NCI-H1417 (cell line): ENCODE measurements around the gene MAP3K14.
A peak's percentile ranks its signal among the peaks of the same experiment; 100 is the strongest.
"Not testable (repeated sequence)": the region's sequence is repeated elsewhere in the genome, so short reads cannot be mapped to it uniquely, and the experiment has no call there.

Source experiments
- DNase-seq, 3 experiments: peaks; one replicate each; lab custom pipeline; 2025; lab: John Stamatoyannopoulos, UW

The MAP3K14 gene

GRCh38 chr17:45258981-45259380 lies 57.8 kb downstream of the MAP3K14 start:
- no peak for DNase-seq

GRCh38 chr17:45257115-45257514 lies 59.7 kb downstream of the MAP3K14 start:
- no peak for DNase-seq

- DNase-seq, result no peak
Observed at GRCh38 chr17:45256114-45256966, 60.5 kb downstream of the MAP3K14 start.

- DNase-seq, result no peak
Observed at GRCh38 chr17:45255358-45255757, 61.5 kb downstream of the MAP3K14 start.

- no peak for DNase-seq
Observed at GRCh38 chr17:45253879-45254278, 62.9 kb downstream of the MAP3K14 start.

- DNase-seq, result not testable (repeated sequence)
Observed at GRCh38 chr17:45253237-45253636, 63.6 kb downstream of the MAP3K14 start.

GRCh38 chr17:45251931-45252330 lies 64.9 kb downstream of the MAP3K14 start:
- DNase-seq, result no peak

GRCh38 chr17:45248132-45248957 lies 68.5 kb downstream of the MAP3K14 start:
- peak in 2 of 3 experiments; percentile 44 to 77 for DNase-seq

GRCh38 chr17:45247429-45248131 lies 69.2 kb downstream of the MAP3K14 start:
- peak; percentile 96 to 97 (median 97) for DNase-seq

GRCh38 chr17:45246861-45247428 lies 69.9 kb downstream of the MAP3K14 start:
- peak in 2 of 3 experiments; percentile 73 to 75 for DNase-seq

- no peak for DNase-seq
Observed at GRCh38 chr17:45246338-45246737, 70.5 kb downstream of the MAP3K14 start.

- DNase-seq, result no peak
Observed at GRCh38 chr17:45244725-45245656, 71.8 kb downstream of the MAP3K14 start.

- DNase-seq, result peak in 1 of 3 experiments; percentile 37
Observed at GRCh38 chr17:45243750-45244149, 73.1 kb downstream of the MAP3K14 start.

- DNase-seq, result peak in 1 of 3 experiments; percentile 42
Observed at GRCh38 chr17:45242029-45242414, 74.8 kb downstream of the MAP3K14 start.

- peak; percentile 54 to 87 (median 78) for DNase-seq
Observed at GRCh38 chr17:45241328-45242028, 75.3 kb downstream of the MAP3K14 start.

GRCh38 chr17:45240905-45241327 lies 75.9 kb downstream of the MAP3K14 start:
- no peak for DNase-seq

GRCh38 chr17:45238155-45238774 lies 78.6 kb downstream of the MAP3K14 start:
- DNase-seq, result no peak

- no peak for DNase-seq
Observed at GRCh38 chr17:45237686-45238085, 79.1 kb downstream of the MAP3K14 start.

GRCh38 chr17:45236282-45236606 lies 80.6 kb downstream of the MAP3K14 start:
- no peak for DNase-seq
